ENCODE measurements around the gene BAHCC1. TPM values are rescaled to one million over a fixed set of nuclear protein-coding genes. Genes with fewer than 3 reads are reported as not detected.

The BAHCC1 gene
- total and polyA plus RNA-seq, 2 donors (not counting 1 experiment from before 2014, with no cell fraction given) = 1.8 to 7.3 TPM

GRCh38 chr17:81383504-81384421, 11.5 kb upstream of the BAHCC1 start:
- Histone ChIP-seq H2AFZ (ENCODE audit: low read length) (no peak overlapping the region), H3K79me2 (ENCODE audit: control insufficient read depth, insufficient read depth, low read length) (peaks cover 4% of the 10 kb centered on the region), H3K4me2 (ENCODE audit: extremely low read depth, insufficient read depth, low read length) (no peak overlapping the region), H3K36me3 (ENCODE audit: control insufficient read depth, insufficient read depth, low read length) (no peaks in the 10 kb centered on the region), H3K9me3 (ENCODE audit: control insufficient read depth, insufficient read depth, low read depth, low read length) (no peaks in the 10 kb centered on the region), H3K4me3 (replicated peaks in 1 of 4; ENCODE audit: control extremely low read depth in 1 of 4, insufficient read depth in 1 of 4, low read depth in 3 of 4, low read length in 4 of 4) (no peak overlapping the region), H3K4me1 (ENCODE audit: control insufficient read depth, extremely low read depth, insufficient read depth, low read length) (peaks cover 19% of the 10 kb centered on the region), H3K27me3 (ENCODE audit: control insufficient read depth, insufficient read depth, low read length) (peaks cover 4% of the 10 kb centered on the region), H4K20me1 (ENCODE audit: control insufficient read depth, extremely low read depth, insufficient read depth, low read length) (no peaks in the 10 kb centered on the region), H3K9ac (ENCODE audit: insufficient read depth, low read length) (no peak overlapping the region), H3K27ac (ENCODE audit: insufficient read depth, low read length) (no peak overlapping the region)
- no peak for DNase-seq (ENCODE audit: low read depth in 2 of 2)
- TF ChIP-seq CTCF (conservative IDR thresholded peaks at IDR 0.05 in 1 of 2, IDR thresholded peaks at IDR 0.05 in 1 of 2; ENCODE audit: low read depth in 1 of 2, low read length in 2 of 2) = no peak
- no peak for TF ChIP-seq EZH2 (IDR thresholded peaks at IDR 0.05; ENCODE audit: low read length, missing control alignments)

DNA sequence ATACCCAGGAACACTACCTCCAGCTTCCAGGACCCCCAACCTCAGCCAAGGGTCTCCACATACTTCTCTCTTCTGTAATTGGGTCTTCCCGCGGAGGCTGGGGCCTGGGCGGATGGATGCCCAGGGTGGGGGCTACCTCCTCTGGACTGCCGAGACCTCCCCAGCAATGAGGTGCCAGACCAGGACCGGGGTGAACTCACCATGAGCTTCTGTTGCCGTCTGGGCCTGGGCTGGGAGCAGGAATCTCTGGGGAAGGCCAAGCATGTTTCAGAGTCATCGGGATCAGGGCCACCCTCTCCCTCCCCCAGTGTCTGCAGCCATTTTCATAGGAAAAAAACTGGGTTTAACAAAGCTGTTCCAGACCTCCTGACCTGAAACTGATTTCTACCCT, 10.3 kb upstream of the BAHCC1 start:
- Histone ChIP-seq H3K4me1 (ENCODE audit: control insufficient read depth, extremely low read depth, insufficient read depth, low read length) (peaks cover 21% of the 10 kb centered on the region), H3K4me3 (replicated peaks in 1 of 4; ENCODE audit: control extremely low read depth in 1 of 4, insufficient read depth in 1 of 4, low read depth in 3 of 4, low read length in 4 of 4) (no peak overlapping the region), H3K27ac (ENCODE audit: insufficient read depth, low read length) (no peak overlapping the region), H3K9ac (ENCODE audit: insufficient read depth, low read length) (no peak overlapping the region), H3K27me3 (ENCODE audit: control insufficient read depth, insufficient read depth, low read length) (peaks cover 4% of the 10 kb centered on the region), H3K9me3 (ENCODE audit: control insufficient read depth, insufficient read depth, low read depth, low read length) (no peaks in the 10 kb centered on the region), H2AFZ (ENCODE audit: low read length) (no peak overlapping the region), H3K4me2 (ENCODE audit: extremely low read depth, insufficient read depth, low read length) (no peak overlapping the region), H3K36me3 (ENCODE audit: control insufficient read depth, insufficient read depth, low read length) (no peaks in the 10 kb centered on the region), H3K79me2 (ENCODE audit: control insufficient read depth, insufficient read depth, low read length) (peaks cover 8% of the 10 kb centered on the region), H4K20me1 (ENCODE audit: control insufficient read depth, extremely low read depth, insufficient read depth, low read length) (no peaks in the 10 kb centered on the region)
- DNase-seq (ENCODE audit: low read depth in 2 of 2) = no peak
- no peak for TF ChIP-seq EZH2 (IDR thresholded peaks at IDR 0.05; ENCODE audit: low read length, missing control alignments)

DNA sequence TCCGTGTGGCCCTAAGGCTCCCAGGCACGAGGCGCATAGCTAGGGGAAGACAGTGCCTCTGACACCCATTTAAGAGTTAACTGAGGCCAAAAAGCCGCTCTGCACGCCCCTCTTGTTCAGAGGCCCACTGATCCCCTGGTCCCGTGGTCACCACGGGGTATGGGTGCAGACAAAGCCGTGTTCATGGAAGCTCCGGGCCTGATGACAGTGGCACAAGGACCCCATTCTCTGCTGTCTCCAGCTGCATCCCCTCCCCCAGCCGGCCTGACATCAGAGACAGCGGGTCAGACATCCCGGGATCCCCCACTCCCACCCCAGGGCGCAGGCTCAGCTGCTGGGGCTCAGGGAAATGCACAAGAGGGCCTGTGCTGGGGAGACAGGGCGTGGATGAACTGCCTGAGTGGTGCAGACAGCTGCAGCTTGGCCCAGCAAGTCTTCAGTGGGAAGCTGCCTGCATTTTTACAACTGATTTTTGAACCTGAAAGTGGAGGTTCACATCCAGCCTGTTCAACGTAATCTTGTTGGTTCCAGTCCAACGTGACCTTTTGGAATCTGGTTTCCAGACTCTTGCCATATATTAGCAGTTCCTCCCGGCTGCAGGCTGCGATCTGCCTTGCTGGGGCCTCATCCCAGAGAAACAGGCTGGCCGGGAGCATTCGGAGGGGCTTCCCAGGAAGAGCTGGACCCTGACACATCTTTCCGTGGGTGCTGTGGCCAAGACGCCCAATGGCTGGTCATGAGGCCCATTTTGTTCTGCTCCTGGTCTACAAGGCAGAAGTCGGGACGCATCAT, 9.7 kb upstream of the BAHCC1 start:
- no peaks in the 10 kb centered on the region for H3K9me3 ChIP-seq (ENCODE audit: control insufficient read depth, insufficient read depth, low read depth, low read length)
- no peak overlapping the region for H3K27ac ChIP-seq (ENCODE audit: insufficient read depth, low read length)
- H3K36me3 ChIP-seq (ENCODE audit: control insufficient read depth, insufficient read depth, low read length) = no peaks in the 10 kb centered on the region
- H2AFZ ChIP-seq (ENCODE audit: low read length) = no peak overlapping the region
- no peaks in the 10 kb centered on the region for H4K20me1 ChIP-seq (ENCODE audit: control insufficient read depth, extremely low read depth, insufficient read depth, low read length)
- peaks cover 10% of the 10 kb centered on the region for H3K79me2 ChIP-seq (ENCODE audit: control insufficient read depth, insufficient read depth, low read length)
- no peak overlapping the region for H3K4me2 ChIP-seq (ENCODE audit: extremely low read depth, insufficient read depth, low read length)
- H3K9ac ChIP-seq (ENCODE audit: insufficient read depth, low read length) = no peak overlapping the region
- no peak overlapping the region for H3K4me3 ChIP-seq (replicated peaks in 1 of 4; ENCODE audit: control extremely low read depth in 1 of 4, insufficient read depth in 1 of 4, low read depth in 3 of 4, low read length in 4 of 4)
- H3K27me3 ChIP-seq (ENCODE audit: control insufficient read depth, insufficient read depth, low read length) = peaks cover 2% of the 10 kb centered on the region
- DNase-seq (ENCODE audit: low read depth in 2 of 2) = peak; percentile 5 to 37
- TF ChIP-seq EZH2 (IDR thresholded peaks at IDR 0.05; ENCODE audit: low read length, missing control alignments) (no peak), CTCF (conservative IDR thresholded peaks at IDR 0.05 in 1 of 2, IDR thresholded peaks at IDR 0.05 in 1 of 2; ENCODE audit: low read depth in 1 of 2, low read length in 2 of 2) (no peak)
- peaks cover 21% of the 10 kb centered on the region for H3K4me1 ChIP-seq (ENCODE audit: control insufficient read depth, extremely low read depth, insufficient read depth, low read length)
